AG09319 (cell line): ENCODE data around the gene CBX1.

Experiments
- DNase-seq: peaks from one replicate; pipeline ENCODE4 v3.0.0-alpha.2; 2010; ENCODE audit warnings: low read depth; ENCODE audit errors: extremely low read depth
- CTCF ChIP-seq: IDR thresholded peaks from 2 replicates; pipeline ENCODE4 v1.5.1; 2011; ENCODE audit warnings: low read depth, mild to moderate bottlenecking, inconsistent platforms, low read length, moderate library complexity

CBX1 gene

GRCh38 chr17:48101012-48101720 is at the start of gene CBX1:
Gene CBX1, minus strand, starts transcription at chr17:48101478. Its CDS starts 24,474 bp downstream, at chr17:48077004.
- no peak for TF ChIP-seq CTCF
- DNase-seq: peak; percentile 82

GRCh38 chr17:48150597-48151001 is 49.3 kb upstream of the CBX1 start:
- no peak for DNase-seq
- no peak for TF ChIP-seq CTCF

GRCh38 chr17:48149787-48150463 is 48.6 kb upstream of the CBX1 start:
- TF ChIP-seq CTCF: no peak
- DNase-seq: no peak

GRCh38 chr17:48148854-48149786 is 47.8 kb upstream of the CBX1 start:
- no peak for TF ChIP-seq CTCF
- DNase-seq: no peak

GRCh38 chr17:48148029-48148770 is 46.9 kb upstream of the CBX1 start:
- no peak for DNase-seq

More at GRCh38 chr17:48148029-48148770, 46.9 kb upstream of the CBX1 start:
- no peak for TF ChIP-seq CTCF
